ENCODE measurements around the gene EP400. TPM values are rescaled to one million over a fixed set of nuclear protein-coding genes. Genes with fewer than 3 reads are reported as not detected.

EP400 gene
- polyA plus RNA-seq, 1 donor from 2014 or later, result 11.1 TPM

- H3K9me3 Mint-ChIP-seq, result no peaks in the 10 kb centered on the region
- no peak overlapping the region for H3K4me3 Mint-ChIP-seq
- H3K27me3 Mint-ChIP-seq, result no peaks in the 10 kb centered on the region
- peaks cover 8% of the 10 kb centered on the region for H3K36me3 Mint-ChIP-seq
- no peak overlapping the region for H3K27ac Mint-ChIP-seq
- H3K4me1 Mint-ChIP-seq, result peaks cover 0 to 7% (median 3%) of the 10 kb centered on the region in 3 donors
Measured at GRCh38 chr12:131990066-131990979, 40.6 kb downstream of the EP400 start.

GRCh38 chr12:131990980-131991305 is 41.2 kb downstream of the EP400 start:
- Mint-ChIP-seq H3K9me3 (no peaks in the 10 kb centered on the region), H3K4me1 (peaks cover 0 to 7% (median 3%) of the 10 kb centered on the region in 3 donors), H3K4me3 (no peak overlapping the region), H3K27me3 (no peaks in the 10 kb centered on the region), H3K36me3 (peaks cover 8% of the 10 kb centered on the region), H3K27ac (no peak overlapping the region)

- Mint-ChIP-seq H3K4me1 (peaks cover 0 to 7% (median 3%) of the 10 kb centered on the region in 3 donors), H3K36me3 (peaks cover 6% of the 10 kb centered on the region), H3K27ac (no peak overlapping the region), H3K9me3 (no peaks in the 10 kb centered on the region), H3K4me3 (no peak overlapping the region), H3K27me3 (no peaks in the 10 kb centered on the region)
Measured at GRCh38 chr12:131991816-131992430, 42.2 kb downstream of the EP400 start.

- Mint-ChIP-seq H3K36me3 (peaks cover 7% of the 10 kb centered on the region), H3K9me3 (no peaks in the 10 kb centered on the region)
Measured at GRCh38 chr12:131994589-131994988, 44.8 kb downstream of the EP400 start.

GRCh38 chr12:132000286-132000872 is 50.6 kb downstream of the EP400 start:
- H3K27ac Mint-ChIP-seq, result no peak overlapping the region
- no peaks in the 10 kb centered on the region for H3K27me3 Mint-ChIP-seq
- no peak overlapping the region for H3K4me3 Mint-ChIP-seq
- H3K9me3 Mint-ChIP-seq, result no peaks in the 10 kb centered on the region
- H3K36me3 Mint-ChIP-seq, result peaks cover 4% of the 10 kb centered on the region
- H3K4me1 Mint-ChIP-seq, result no peaks in the 10 kb centered on the region

More at GRCh38 chr12:131994589-131994988, 44.8 kb downstream of the EP400 start:
- H3K27ac Mint-ChIP-seq, result no peak overlapping the region
- H3K27me3 Mint-ChIP-seq, result no peaks in the 10 kb centered on the region
- H3K4me1 Mint-ChIP-seq, result peaks cover 0 to 7% (median 3%) of the 10 kb centered on the region in 3 donors
- no peak overlapping the region for H3K4me3 Mint-ChIP-seq

GRCh38 chr12:132003846-132004245 is 54.1 kb downstream of the EP400 start:
- H3K9me3 Mint-ChIP-seq, result no peaks in the 10 kb centered on the region
- H3K4me1 Mint-ChIP-seq, result peaks cover 0 to 1% (median 0%) of the 10 kb centered on the region in 3 donors
- H3K27me3 Mint-ChIP-seq, result no peaks in the 10 kb centered on the region
- no peak overlapping the region for H3K27ac Mint-ChIP-seq
- H3K4me3 Mint-ChIP-seq, result no peak overlapping the region
- peaks cover 12% of the 10 kb centered on the region for H3K36me3 Mint-ChIP-seq

- Mint-ChIP-seq H3K27ac (no peak overlapping the region), H3K27me3 (no peaks in the 10 kb centered on the region), H3K9me3 (no peaks in the 10 kb centered on the region), H3K4me1 (peaks cover 0 to 1% (median 0%) of the 10 kb centered on the region in 3 donors), H3K4me3 (no peak overlapping the region), H3K36me3 (peaks cover 9% of the 10 kb centered on the region)
Measured at GRCh38 chr12:132004946-132005345, 55.2 kb downstream of the EP400 start.

- no peaks in the 10 kb centered on the region for H3K9me3 Mint-ChIP-seq
- H3K36me3 Mint-ChIP-seq, result peaks cover 9% of the 10 kb centered on the region
- peak overlapping the region in 1 of 4 donors; percentile 18 for H3K4me3 Mint-ChIP-seq
- H3K27ac Mint-ChIP-seq, result no peak overlapping the region
- peaks cover 0 to 1% (median 0%) of the 10 kb centered on the region in 3 donors for H3K4me1 Mint-ChIP-seq
- H3K27me3 Mint-ChIP-seq, result no peaks in the 10 kb centered on the region
Measured at GRCh38 chr12:132006056-132006680, 56.4 kb downstream of the EP400 start.

- H3K36me3 Mint-ChIP-seq, result peaks cover 9% of the 10 kb centered on the region
- no peaks in the 10 kb centered on the region for H3K27me3 Mint-ChIP-seq
Measured at GRCh38 chr12:132007041-132007440, 57.3 kb downstream of the EP400 start.

GRCh38 chr12:132009336-132009859 is 59.7 kb downstream of the EP400 start:
- Mint-ChIP-seq H3K27me3 (no peaks in the 10 kb centered on the region), H3K9me3 (no peaks in the 10 kb centered on the region), H3K36me3 (peaks cover 12% of the 10 kb centered on the region), H3K27ac (peak overlapping the region in 2 of 3 donors; percentile 39 to 57), H3K4me3 (no peak overlapping the region), H3K4me1 (peaks cover 0 to 1% (median 0%) of the 10 kb centered on the region in 3 donors)

More at GRCh38 chr12:132007041-132007440, 57.3 kb downstream of the EP400 start:
- Mint-ChIP-seq H3K4me1 (peaks cover 0 to 1% (median 0%) of the 10 kb centered on the region in 3 donors), H3K4me3 (no peak overlapping the region), H3K27ac (peak overlapping the region in 1 of 3 donors; percentile 12), H3K9me3 (no peaks in the 10 kb centered on the region)

GRCh38 chr12:132012919-132013568 is 63.3 kb downstream of the EP400 start:
- Mint-ChIP-seq H3K4me1 (peaks cover 0 to 1% (median 0%) of the 10 kb centered on the region in 3 donors), H3K27me3 (no peaks in the 10 kb centered on the region), H3K9me3 (no peaks in the 10 kb centered on the region), H3K36me3 (peaks cover 6% of the 10 kb centered on the region), H3K27ac (peak overlapping the region in 1 of 3 donors; percentile 28), H3K4me3 (no peak overlapping the region)

GRCh38 chr12:132014092-132014914 is 64.6 kb downstream of the EP400 start:
- no peaks in the 10 kb centered on the region for H3K9me3 Mint-ChIP-seq
- peaks cover 0 to 4% (median 0%) of the 10 kb centered on the region in 3 donors for H3K4me1 Mint-ChIP-seq
- peaks cover 4% of the 10 kb centered on the region for H3K36me3 Mint-ChIP-seq
- H3K27ac Mint-ChIP-seq, result no peak overlapping the region
- no peaks in the 10 kb centered on the region for H3K27me3 Mint-ChIP-seq
- no peak overlapping the region for H3K4me3 Mint-ChIP-seq

- Mint-ChIP-seq H3K27me3 (no peaks in the 10 kb centered on the region), H3K36me3 (peaks cover 4% of the 10 kb centered on the region), H3K4me1 (peaks cover 0 to 4% (median 0%) of the 10 kb centered on the region in 3 donors), H3K4me3 (no peak overlapping the region), H3K9me3 (no peaks in the 10 kb centered on the region), H3K27ac (no peak overlapping the region)
Measured at GRCh38 chr12:132014915-132015280, 65.2 kb downstream of the EP400 start.
